ENCODE results near the gene SEPTIN12. TPM values are rescaled to one million over a fixed set of nuclear protein-coding genes. Genes with fewer than 3 reads are reported as not detected.

The SEPTIN12 gene
- total and polyA plus RNA-seq, 2 donors (not counting 1 experiment from before 2014, with no cell fraction given): 0.07 TPM; not detected in 1

DNA sequence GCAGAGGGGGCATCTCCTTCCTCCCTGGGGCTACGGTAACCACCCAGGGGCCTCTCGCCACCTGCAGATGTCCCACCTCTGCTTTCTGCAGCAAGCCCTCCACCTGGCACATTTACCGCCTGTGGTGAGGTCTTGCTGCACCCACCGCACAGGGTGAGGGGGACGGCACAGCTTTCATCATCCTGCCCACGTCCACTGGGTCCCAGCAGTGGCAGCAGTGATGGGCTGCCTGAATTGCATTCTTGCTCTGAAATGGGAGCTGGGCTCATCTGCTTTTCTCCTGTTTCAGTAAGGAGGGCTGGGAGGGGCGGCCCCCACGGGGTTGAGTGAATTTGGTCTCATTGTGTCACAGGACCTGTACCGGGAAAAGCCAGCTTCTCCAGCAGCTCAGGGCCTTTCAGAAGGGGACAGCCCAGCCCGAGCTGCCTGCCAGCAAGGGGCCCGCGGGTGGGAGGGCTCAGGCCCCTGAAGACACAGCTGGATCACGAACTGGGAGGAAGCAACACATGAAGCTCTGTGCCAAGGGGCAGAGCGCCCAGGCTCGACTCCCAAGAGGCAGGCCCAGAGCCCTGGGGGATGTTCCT lies 41.1 kb downstream of the SEPTIN12 start:
- Mint-ChIP-seq H3K4me3 (no peak overlapping the region), H3K27me3 (peaks cover 4% of the 10 kb centered on the region), H3K9me3 (ENCODE audit: insufficient read depth) (no peaks in the 10 kb centered on the region), H3K4me1 (peaks cover 29% of the 10 kb centered on the region), H3K27ac (no peak overlapping the region)
- Histone ChIP-seq H3K9me3 (ENCODE audit: control extremely low read depth in 1 of 3, control insufficient read depth in 2 of 3, insufficient read depth in 1 of 3, low read length in 2 of 3) (no peaks in the 10 kb centered on the region), H4K20me1 (ENCODE audit: control insufficient read depth, insufficient read depth, low read length, poor library complexity, severe bottlenecking) (no peaks in the 10 kb centered on the region), H3K4me2 (replicated peaks; ENCODE audit: low read depth, low read length, poor library complexity, severe bottlenecking) (no peak overlapping the region), H3K27me3 (replicated peaks in 1 of 4; ENCODE audit: control extremely low read depth in 1 of 4, control insufficient read depth in 3 of 4, insufficient read depth in 4 of 4, low read length in 3 of 4) (peaks cover 0 to 5% (median 2%) of the 10 kb centered on the region in 4 experiments), H3K4me3 (ENCODE audit: control extremely low read depth in 1 of 5, extremely low read depth in 1 of 5, insufficient read depth in 1 of 5, low read depth in 2 of 5, low read length in 4 of 5) (no peak overlapping the region), H3K36me3 (replicated peaks in 1 of 2; ENCODE audit: control extremely low read depth in 1 of 2, control insufficient read depth in 1 of 2, extremely low read depth in 1 of 2, insufficient read depth in 2 of 2, low read length in 1 of 2) (peaks cover 2 to 13% of the 10 kb centered on the region in 2 experiments), H2AFZ (ENCODE audit: insufficient read depth, low read depth, low read length, poor library complexity, severe bottlenecking) (no peak overlapping the region), H3K79me2 (ENCODE audit: control insufficient read depth, insufficient read depth, low read length) (no peaks in the 10 kb centered on the region), H3K9ac (ENCODE audit: low read length) (no peak overlapping the region), H3K4me1 (ENCODE audit: control insufficient read depth in 2 of 2, insufficient read depth in 2 of 2, low read length in 2 of 2) (peaks cover 0 to 23% of the 10 kb centered on the region in 2 donors), H3K27ac (ENCODE audit: low read length in 2 of 2) (no peak overlapping the region)
- WGBS (ENCODE audit: insufficient coverage): 36% methylated on average over 15 of the region's 15 CpGs
- CTCF ChIA-PET: no interaction called here
- POLR2A ChIA-PET: interaction anchor here (0.7 kb wide), 1 partner anchor 109 kb away, joined by 3 read pairs; no protein-coding TSS in a partner anchor
- TF ChIP-seq, protein P1, sequence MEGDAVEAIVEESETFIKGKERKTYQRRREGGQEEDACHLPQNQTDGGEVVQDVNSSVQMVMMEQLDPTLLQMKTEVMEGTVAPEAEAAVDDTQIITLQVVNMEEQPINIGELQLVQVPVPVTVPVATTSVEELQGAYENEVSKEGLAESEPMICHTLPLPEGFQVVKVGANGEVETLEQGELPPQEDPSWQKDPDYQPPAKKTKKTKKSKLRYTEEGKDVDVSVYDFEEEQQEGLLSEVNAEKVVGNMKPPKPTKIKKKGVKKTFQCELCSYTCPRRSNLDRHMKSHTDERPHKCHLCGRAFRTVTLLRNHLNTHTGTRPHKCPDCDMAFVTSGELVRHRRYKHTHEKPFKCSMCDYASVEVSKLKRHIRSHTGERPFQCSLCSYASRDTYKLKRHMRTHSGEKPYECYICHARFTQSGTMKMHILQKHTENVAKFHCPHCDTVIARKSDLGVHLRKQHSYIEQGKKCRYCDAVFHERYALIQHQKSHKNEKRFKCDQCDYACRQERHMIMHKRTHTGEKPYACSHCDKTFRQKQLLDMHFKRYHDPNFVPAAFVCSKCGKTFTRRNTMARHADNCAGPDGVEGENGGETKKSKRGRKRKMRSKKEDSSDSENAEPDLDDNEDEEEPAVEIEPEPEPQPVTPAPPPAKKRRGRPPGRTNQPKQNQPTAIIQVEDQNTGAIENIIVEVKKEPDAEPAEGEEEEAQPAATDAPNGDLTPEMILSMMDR (IDR thresholded peaks at IDR 0.05): no peak
- TF ChIP-seq EZH2 (IDR thresholded peaks at IDR 0.05; ENCODE audit: borderline replicate concordance, insufficient read depth, low read depth, low read length, poor library complexity, severe bottlenecking): no peak
- intact Hi-C loops (cut with micrococcal nuclease): no loop called here
- no peak for DNase-seq
- no peak for ATAC-seq (ENCODE audit: low read depth)

DNA sequence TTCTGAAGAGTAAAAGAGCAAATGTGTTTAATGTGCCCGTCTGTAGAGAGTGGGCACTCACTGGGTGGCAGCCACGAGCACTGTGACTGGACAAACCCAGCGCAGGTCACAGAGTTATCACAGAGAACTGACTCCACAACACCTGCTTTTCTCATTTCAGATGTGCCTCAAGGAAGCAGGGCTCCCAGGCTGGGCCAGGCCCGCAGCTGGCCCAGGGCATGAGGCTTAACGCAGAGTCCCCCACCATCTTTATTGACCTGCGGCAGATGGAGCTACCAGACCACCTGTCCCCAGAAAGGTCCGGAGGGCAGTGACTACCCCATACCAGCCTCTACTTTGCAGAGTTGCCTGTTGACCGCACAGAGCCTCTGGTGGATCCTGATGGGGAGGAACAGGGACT lies 41.9 kb downstream of the SEPTIN12 start:
- Mint-ChIP-seq H3K9me3 (ENCODE audit: insufficient read depth) (no peaks in the 10 kb centered on the region), H3K27me3 (peaks cover 4% of the 10 kb centered on the region), H3K27ac (no peak overlapping the region), H3K4me3 (no peak overlapping the region), H3K4me1 (peaks cover 29% of the 10 kb centered on the region)
- ATAC-seq (ENCODE audit: low read depth) (no peak), DNase-seq (no peak)
- no peaks in the 10 kb centered on the region for H3K79me2 ChIP-seq (ENCODE audit: control insufficient read depth, insufficient read depth, low read length)
- no peak overlapping the region for H3K4me2 ChIP-seq (replicated peaks; ENCODE audit: low read depth, low read length, poor library complexity, severe bottlenecking)
- no peak overlapping the region for H3K9ac ChIP-seq (ENCODE audit: low read length)
- H3K27me3 ChIP-seq (replicated peaks in 1 of 4; ENCODE audit: control extremely low read depth in 1 of 4, control insufficient read depth in 3 of 4, insufficient read depth in 4 of 4, low read length in 3 of 4): peaks cover 0 to 5% (median 2%) of the 10 kb centered on the region in 4 experiments
- WGBS (ENCODE audit: insufficient coverage): 92% methylated on average over 7 of the region's 8 CpGs
- CTCF ChIA-PET: no interaction called here
- H4K20me1 ChIP-seq (ENCODE audit: control insufficient read depth, insufficient read depth, low read length, poor library complexity, severe bottlenecking): no peaks in the 10 kb centered on the region
- no peaks in the 10 kb centered on the region for H3K9me3 ChIP-seq (ENCODE audit: control extremely low read depth in 1 of 3, control insufficient read depth in 2 of 3, insufficient read depth in 1 of 3, low read length in 2 of 3)
- H3K4me3 ChIP-seq (ENCODE audit: control extremely low read depth in 1 of 5, extremely low read depth in 1 of 5, insufficient read depth in 1 of 5, low read depth in 2 of 5, low read length in 4 of 5): no peak overlapping the region
- H3K27ac ChIP-seq (ENCODE audit: low read length in 2 of 2): no peak overlapping the region
- POLR2A ChIA-PET: interaction anchor here (0.7 kb wide), 1 partner anchor 108 kb away, joined by 3 read pairs; no protein-coding TSS in a partner anchor
- peaks cover 2 to 4% of the 10 kb centered on the region in 2 experiments for H3K36me3 ChIP-seq (replicated peaks in 1 of 2; ENCODE audit: control extremely low read depth in 1 of 2, control insufficient read depth in 1 of 2, extremely low read depth in 1 of 2, insufficient read depth in 2 of 2, low read length in 1 of 2)
- no peak overlapping the region for H2AFZ ChIP-seq (ENCODE audit: insufficient read depth, low read depth, low read length, poor library complexity, severe bottlenecking)
- no peak for TF ChIP-seq EZH2 (IDR thresholded peaks at IDR 0.05; ENCODE audit: borderline replicate concordance, insufficient read depth, low read depth, low read length, poor library complexity, severe bottlenecking)
- TF ChIP-seq, protein P1 (IDR thresholded peaks at IDR 0.05): no peak
- peaks cover 0 to 23% of the 10 kb centered on the region in 2 donors for H3K4me1 ChIP-seq (ENCODE audit: control insufficient read depth in 2 of 2, insufficient read depth in 2 of 2, low read length in 2 of 2)
- intact Hi-C loops (cut with micrococcal nuclease): no loop called here

All from B cell (primary cell).